ENCODE measurements around the gene TSPAN32.

DNA sequence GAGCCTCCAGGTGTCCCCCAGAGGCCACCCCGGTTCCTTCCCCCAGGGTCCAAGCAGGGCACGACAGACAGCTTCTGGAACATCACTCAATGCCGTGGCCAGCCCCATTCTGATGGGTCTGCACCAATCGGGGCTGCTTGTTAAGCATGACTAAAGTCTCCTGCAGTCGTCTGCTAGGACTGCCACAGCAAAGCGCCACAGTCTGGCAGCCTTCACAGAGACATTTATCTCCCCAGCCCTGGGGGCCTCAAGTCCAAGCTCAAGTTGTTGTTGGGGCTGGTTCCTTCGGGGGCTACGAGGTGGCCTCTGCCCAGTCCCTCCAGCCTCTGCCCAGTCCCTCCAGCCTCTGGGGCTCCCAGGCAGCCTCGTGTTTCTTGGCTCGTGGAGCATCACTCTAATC is 61.3 kb downstream of the TSPAN32 start:
- TF ChIP-seq, protein P1, sequence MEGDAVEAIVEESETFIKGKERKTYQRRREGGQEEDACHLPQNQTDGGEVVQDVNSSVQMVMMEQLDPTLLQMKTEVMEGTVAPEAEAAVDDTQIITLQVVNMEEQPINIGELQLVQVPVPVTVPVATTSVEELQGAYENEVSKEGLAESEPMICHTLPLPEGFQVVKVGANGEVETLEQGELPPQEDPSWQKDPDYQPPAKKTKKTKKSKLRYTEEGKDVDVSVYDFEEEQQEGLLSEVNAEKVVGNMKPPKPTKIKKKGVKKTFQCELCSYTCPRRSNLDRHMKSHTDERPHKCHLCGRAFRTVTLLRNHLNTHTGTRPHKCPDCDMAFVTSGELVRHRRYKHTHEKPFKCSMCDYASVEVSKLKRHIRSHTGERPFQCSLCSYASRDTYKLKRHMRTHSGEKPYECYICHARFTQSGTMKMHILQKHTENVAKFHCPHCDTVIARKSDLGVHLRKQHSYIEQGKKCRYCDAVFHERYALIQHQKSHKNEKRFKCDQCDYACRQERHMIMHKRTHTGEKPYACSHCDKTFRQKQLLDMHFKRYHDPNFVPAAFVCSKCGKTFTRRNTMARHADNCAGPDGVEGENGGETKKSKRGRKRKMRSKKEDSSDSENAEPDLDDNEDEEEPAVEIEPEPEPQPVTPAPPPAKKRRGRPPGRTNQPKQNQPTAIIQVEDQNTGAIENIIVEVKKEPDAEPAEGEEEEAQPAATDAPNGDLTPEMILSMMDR (optimal IDR thresholded peaks at IDR 0.05 in 1 of 3, IDR thresholded peaks at IDR 0.05 in 1 of 3, conservative IDR thresholded peaks at IDR 0.05 in 1 of 3; ENCODE audit: extremely low read depth in 1 of 3, insufficient read depth in 2 of 3, low read length in 3 of 3) = no peak
- no peak for TF ChIP-seq EZH2 (IDR thresholded peaks at IDR 0.05; ENCODE audit: low read length)

All from keratinocyte (primary cell).